Measurements from ENCODE around the gene BTBD9.

GRCh38 chr6:38182426-38182825 is 457.3 kb downstream of the BTBD9 start:
- no peak for TF ChIP-seq CTCF (IDR thresholded peaks at IDR 0.05)
- TF ChIP-seq POLR2AphosphoS5 (IDR thresholded peaks at IDR 0.05; ENCODE audit: insufficient read depth in 1 of 2, low read depth in 1 of 2): no peak

All from vagina (tissue), 2 donors.